HG03342 (cell line): ENCODE results near the gene NHSL1.

Experiments used
- ATAC-seq: cut with Tn5 transposase; IDR thresholded peaks from one replicate; pipeline ENCODE4 v1.9.1; 2021; ENCODE audit warnings: mild to moderate bottlenecking, moderate library complexity; ENCODE audit not compliant: unreplicated experiment

Gene NHSL1, protein sequence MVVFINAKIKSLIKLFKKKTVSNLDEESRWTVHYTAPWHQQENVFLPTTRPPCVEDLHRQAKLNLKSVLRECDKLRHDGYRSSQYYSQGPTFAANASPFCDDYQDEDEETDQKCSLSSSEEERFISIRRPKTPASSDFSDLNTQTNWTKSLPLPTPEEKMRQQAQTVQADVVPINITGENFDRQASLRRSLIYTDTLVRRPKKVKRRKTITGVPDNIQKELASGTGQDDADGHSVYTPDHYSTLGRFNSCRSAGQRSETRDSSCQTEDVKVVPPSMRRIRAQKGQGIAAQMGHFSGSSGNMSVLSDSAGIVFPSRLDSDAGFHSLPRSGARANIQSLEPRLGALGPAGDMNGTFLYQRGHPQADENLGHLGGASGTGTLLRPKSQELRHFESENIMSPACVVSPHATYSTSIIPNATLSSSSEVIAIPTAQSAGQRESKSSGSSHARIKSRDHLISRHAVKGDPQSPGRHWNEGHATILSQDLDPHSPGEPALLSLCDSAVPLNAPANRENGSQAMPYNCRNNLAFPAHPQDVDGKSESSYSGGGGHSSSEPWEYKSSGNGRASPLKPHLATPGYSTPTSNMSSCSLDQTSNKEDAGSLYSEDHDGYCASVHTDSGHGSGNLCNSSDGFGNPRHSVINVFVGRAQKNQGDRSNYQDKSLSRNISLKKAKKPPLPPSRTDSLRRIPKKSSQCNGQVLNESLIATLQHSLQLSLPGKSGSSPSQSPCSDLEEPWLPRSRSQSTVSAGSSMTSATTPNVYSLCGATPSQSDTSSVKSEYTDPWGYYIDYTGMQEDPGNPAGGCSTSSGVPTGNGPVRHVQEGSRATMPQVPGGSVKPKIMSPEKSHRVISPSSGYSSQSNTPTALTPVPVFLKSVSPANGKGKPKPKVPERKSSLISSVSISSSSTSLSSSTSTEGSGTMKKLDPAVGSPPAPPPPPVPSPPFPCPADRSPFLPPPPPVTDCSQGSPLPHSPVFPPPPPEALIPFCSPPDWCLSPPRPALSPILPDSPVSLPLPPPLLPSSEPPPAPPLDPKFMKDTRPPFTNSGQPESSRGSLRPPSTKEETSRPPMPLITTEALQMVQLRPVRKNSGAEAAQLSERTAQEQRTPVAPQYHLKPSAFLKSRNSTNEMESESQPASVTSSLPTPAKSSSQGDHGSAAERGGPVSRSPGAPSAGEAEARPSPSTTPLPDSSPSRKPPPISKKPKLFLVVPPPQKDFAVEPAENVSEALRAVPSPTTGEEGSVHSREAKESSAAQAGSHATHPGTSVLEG (N-terminal part only)

DNA sequence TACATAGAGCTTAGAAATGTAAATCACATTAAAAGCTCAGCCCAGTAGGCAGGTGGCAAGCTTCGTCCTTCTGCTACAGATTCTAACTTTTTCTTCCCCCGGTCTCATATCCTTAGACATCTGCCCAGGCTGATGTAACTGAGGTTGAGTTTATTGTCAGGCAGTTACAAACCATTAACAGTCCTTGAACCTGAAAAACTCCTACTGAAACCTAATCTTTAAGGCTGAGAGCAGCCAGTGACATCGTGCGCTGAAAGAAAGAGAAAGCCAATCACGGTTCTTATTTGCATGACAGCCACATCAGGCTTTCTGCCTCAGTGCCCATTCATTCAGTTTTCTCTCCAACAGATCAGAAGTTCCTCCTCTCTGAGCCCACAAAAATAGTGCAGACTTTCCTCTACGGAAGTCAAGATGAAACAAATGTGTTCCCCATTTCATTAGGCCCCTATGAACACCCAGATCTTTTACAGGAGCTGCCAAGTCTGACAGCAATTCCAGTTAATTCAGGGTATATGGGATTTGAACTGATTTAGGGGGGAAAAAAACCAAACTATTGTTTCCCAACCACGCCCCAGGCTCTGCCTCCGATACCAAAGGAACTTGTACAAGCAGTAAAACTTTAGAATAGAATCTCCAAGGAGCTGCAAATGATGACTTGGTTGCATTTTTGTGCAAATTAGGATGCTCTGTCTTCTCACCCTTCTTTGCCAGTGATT, at the start of gene NHSL1:
Gene NHSL1 (minus strand): TSS at position 192 of the 716 bp plus-strand sequence. CDS start 204 bp downstream, outside the sequence.
- peak; percentile 94 for ATAC-seq

DNA sequence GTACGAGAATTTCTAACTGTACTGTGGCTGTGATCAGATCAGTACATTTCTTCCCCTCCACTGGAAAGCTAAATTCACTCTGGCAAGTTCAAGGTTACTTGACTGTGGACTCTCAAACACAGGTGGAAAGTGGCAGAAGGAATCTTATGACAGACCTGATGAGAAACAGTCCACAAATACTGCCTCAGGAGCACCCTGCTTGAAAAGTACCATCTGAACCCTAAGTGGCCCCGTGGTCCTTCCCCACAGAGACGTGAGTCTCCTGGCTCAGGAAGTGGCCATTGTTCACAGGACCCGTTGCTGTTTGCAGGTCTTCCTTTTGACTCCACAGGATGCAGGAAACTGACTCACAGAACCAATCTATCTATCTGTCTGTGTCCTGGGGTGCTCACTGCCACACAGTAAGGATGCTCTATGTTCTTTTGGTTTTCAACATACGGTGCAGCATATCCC, 47.5 kb upstream of the NHSL1 start:
- no peak for ATAC-seq

DNA sequence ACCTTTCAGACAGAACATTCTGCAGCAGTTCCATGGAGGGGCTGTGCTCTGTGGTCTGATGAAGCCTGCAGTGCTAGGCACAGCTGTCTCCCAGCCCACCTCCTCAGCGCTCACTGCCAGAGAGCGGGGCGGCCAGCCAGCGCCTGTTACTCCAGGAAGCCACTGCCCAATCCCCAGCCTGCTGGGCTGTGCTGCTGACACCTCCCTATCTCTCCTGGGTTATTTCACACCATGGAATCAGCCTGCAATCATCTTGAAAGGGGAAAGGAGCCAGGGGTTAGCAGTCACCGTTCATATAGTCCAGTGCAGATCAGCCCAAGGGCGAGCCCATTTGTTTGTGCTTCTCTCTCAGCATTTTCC, 46.3 kb upstream of the NHSL1 start:
- ATAC-seq, result no peak

DNA sequence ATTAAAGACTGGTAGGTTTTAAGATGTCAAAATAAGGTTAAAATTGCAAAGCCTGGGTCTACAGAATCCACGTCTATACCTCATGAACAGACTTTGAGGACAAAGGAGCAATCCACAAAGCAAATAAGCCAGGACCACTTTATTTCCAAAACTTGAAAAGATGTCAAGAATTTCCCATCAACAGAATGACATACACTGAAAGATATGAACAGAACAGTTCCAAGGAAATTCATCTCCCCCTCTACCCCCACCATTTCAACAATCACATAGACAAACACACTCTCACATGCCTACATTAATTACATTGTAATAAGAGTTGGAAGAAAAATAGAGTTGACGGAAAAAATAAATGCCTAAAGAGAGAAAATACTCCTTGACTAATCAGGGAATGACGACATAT, 45.2 kb upstream of the NHSL1 start:
- no peak for ATAC-seq

DNA sequence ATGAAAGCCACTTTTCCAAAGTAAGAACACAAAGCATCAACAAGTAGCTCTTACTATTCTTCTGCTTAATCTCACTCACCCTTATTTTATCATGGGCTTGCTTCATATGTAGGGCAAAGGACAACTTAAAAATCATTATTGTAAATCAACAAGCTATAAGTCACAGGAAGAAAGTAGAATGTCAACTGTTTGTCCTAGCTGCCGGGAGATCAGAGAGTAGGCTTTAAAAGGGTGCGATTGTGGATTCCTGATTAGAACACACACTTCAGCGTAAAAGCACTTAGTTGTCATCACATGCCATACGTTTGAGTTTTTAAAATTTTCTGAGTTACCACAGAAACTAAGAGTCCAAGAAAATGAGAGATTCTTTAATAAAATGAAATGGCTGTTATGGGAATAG, 44.4 kb upstream of the NHSL1 start:
- no peak for ATAC-seq

DNA sequence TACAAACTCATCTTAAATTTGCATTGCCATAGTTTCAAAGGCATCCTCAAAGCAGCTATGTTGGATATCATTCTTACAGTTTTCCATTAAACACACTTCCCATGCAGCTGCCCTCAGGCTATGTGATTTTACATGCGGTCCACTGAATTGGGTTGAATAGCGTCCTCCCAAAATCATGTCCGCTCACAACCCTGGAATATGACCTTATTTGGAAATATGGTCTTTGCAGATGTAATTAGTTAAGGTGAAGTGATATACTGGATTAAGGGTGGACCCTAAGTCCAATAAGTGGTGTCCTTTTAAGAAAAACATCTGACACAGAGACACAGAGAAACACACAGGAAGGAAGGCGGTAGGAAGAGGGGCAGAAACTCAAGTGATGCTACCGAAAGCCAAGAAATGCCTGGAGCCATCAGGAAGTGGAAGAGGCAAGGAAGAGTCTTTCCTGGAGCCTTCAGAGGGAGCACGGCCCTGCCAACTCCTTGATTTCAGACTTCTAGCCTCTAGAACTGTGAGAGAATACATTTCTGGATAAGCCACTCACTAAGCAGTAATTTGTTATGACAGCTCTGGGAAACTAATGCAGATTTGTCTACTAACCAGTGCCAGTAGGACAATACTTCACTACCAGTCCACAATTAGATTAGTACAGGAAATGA, 42.7 kb upstream of the NHSL1 start:
- no peak for ATAC-seq

DNA sequence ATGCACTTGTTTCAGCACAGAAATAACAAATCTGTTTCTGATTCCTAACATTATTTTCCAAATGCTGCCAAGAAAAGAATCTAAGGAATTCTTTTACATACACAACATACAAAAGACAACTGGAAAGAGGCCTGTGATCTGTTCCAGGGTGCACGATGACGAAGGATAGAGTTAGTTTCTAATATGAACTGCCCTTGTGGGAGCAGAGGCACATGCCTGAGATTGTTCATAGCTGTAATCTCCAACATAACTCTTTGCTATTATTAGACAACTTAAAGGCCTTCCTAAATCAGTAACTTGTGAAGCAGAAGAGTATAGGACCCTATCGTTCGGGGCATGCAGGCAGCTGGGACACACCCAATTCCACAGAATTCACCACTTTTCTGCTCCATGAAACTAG, 41.2 kb upstream of the NHSL1 start:
- no peak for ATAC-seq

DNA sequence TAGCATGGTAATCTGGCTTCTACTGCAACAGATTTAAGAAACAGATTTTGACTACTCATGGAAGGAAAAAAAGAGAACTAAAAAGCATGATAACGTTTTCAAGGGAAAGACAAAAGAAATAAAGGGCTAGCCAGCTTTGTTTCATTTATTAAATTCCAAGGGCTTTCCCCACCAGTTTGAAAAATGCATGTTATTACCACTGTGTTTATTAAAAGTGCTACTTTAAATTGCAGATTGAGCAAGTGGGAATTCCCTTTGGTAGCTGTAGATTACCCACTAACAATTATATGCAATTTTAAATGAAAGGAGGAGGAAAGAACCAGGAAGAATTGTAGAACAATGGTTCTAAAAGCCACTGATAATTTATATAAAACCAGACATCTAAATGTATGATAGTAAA, 40.6 kb upstream of the NHSL1 start:
- no peak for ATAC-seq

DNA sequence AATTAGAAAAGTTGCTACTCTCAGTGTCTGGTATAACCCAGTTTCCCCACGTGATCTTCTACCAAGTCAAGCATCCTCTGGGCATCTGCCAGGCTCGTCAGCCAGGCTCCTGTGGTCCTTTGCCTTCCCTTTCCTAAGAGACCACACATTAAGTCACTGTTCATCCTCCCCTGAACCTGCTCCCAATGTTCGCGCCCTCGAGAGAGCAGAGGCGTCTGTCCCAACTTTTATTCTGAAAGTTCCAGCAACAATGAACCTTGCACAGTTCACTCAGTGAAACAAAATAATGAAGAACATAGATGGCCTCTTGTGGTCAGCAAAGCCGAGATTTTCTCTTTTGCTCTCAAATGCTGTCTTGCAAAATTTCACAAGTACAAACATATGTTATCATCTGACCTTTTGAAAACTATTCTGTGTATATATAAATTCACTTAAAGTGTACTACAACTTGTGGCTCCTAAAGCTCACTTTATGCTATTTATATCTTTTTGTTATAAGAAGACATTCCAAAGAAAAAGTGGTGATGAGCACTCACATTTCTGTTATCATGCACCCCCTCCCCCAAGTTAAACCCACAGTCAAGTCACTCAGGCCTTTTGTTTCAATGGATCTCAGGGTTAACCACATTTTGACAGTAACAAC, 39.2 kb upstream of the NHSL1 start:
- no peak for ATAC-seq

DNA sequence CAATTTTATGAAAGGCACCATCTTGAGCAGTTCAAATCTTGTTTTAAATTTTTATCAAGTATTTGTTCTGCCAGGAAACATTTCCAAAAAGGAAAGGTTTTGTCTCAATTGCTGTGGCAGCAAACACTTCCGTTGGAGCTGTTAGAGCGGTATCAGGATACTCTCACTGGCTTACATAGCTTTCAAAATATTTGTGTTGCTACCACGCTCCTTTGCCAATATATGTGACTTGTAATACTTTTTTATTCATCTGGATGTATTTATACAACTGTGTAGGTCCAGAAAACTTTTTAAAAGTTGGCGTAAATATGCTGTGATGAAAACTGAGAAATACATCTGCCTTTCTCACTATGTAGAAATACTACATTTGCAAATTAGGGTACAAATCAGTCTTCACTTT, 37.8 kb upstream of the NHSL1 start:
- no peak for ATAC-seq

DNA sequence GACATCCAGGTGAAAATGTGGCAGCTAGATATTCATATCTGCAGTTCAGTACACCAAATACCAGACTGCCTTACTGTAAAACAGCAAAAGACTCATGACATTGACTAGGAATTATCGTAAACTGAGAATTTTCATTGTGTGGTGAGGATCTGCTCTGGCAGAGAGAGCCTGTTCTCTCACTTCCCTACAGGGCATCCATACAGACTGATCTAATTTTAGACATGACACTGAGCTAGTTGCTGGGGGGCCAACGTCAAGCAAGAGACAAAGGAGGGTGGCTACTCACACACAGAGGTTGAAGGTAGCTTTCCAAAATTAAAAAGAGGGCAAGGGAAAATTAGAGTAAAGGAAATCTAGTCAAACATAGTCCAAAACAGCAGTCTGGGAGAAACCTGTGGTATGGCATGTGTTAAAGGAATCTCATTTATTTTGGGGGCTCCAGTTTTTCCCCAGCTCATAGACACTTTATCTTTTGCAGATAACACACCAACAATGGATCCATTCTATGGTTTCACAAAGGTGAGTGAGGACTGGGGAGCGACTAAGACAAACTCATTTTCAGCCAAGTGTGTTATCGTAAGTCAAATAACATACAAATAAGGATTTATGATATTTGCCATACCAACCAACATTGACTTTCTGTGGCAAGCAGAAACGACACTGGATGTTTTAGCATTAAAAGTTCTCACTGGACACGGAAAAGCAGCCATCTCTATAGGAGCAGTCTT, 36.6 kb upstream of the NHSL1 start:
- ATAC-seq, result no peak

DNA sequence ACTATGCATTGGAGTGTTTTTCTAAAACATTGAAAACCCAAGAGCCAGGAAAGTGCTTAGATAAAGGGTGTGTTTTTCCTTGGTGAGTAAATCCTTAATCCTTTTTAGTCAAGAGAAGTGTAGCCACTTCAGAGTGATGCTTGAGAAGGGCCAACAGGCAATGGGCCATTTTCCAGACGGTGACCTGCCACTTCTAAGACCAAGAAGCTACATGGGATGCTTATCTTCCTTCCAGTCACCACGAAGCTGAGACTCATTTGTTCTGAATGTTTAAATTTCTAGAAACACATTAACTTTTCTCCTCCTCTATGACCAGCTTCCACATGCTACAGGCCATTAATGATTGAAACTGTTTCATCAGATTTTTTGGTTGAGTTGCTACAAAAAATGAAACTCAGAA, 34.4 kb upstream of the NHSL1 start:
- ATAC-seq, result no peak

DNA sequence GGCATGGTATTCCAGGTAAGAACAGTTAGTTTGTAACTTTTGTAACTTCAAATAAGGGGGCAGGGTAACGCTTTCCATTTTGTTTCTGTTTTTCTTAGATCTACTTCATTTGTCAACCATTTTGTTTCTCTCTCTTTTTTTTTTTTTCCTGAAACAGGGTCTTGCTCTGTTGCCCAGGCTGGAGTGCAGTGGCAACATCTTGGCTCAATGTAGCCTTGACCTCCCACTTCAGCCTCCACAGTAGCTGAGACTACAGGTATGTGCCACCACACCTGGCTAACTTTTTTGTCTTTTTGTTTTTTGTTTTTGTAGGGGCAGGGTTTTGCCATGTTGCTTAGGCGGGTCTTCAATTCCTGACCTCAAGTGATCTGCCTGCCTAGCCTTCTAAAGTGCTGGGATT, 32.1 kb upstream of the NHSL1 start:
- ATAC-seq, result no peak

DNA sequence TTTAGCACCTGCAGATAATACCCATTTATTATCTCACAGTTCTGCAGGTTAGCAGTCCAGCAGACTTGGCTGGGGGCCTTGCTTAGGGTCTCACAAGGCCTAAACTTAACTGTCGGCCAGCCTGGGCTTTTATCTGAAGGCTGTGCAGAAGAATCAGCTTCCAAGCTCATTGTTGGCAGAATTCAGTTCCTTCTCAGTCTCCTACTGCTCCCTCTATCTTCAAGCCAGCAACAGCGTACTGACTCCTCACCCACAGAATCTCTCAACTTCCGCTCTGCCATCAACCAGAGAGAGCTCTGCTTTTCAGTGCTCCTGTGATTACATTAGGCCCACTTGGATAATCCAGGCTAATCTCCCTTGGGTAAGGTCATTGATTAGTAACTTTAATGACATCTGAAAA, 30.2 kb upstream of the NHSL1 start:
- no peak for ATAC-seq

DNA sequence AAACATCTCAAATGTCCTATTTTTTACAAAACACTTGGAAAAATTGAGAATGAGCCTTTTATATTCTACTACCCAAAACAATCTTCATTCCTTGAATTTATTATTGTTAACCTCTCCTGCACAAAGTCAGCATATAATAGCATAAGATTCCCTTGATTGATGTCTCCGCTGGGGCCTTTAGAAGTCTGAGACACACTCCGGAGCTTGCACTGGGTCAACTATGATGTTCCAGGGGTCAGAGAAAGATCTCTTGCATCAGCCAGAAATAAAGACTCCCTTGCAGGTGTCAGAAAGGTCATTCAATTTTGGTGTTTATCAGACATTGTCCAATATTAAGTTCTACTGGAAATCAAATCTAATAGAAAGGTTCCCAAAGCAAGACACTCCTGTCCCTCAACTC, 29.7 kb upstream of the NHSL1 start:
- ATAC-seq, result no peak

DNA sequence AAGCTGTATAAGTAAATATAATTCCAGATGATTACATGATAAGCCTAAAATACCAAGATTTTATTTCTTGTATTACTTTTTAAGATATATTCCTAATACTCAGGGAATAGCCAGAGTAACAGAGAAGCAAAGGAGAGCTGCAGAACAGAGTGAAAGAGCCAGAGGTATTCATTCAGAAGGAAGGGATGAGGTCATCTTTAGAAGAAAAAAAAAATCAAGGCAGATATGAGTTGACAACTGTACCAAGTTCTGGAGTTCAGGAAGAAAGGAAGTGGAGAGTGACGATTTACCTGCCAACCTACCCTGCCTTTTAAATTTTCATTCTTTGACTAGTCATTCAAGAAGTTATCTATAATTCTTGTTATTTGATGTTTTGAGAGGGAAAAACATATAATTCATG, 28.8 kb upstream of the NHSL1 start:
- no peak for ATAC-seq

DNA sequence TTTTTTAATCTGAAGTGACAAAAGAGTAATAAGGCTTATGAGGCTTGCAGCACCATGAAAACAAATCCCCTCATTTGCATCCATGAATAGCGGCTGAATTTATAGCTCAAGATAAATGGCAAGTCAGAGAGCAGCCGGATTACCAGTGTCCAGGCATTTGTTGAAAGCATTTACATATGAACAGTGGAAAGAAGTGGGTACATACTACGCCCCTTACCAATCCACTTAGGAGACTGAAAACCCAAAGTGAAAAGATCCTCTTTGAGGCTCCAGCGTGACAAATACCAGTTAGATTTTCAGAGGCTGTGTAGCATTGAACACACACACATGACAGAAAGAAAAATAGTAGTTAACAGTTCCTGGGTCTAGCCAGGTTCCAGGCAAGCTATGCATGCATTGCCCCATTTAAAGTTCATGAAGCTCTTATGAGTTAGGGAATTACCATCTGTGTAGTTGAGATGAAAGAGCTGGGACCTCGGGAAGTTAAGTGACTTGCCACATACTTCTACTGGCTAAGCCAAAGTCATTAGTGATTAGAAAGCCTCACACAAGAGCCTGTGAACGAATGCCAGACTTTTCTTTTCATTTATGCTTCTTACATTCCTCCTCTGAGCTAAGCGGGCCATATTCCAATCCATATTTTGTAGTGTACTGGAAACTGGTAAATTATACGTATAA, 28.3 kb upstream of the NHSL1 start:
- ATAC-seq, result no peak

DNA sequence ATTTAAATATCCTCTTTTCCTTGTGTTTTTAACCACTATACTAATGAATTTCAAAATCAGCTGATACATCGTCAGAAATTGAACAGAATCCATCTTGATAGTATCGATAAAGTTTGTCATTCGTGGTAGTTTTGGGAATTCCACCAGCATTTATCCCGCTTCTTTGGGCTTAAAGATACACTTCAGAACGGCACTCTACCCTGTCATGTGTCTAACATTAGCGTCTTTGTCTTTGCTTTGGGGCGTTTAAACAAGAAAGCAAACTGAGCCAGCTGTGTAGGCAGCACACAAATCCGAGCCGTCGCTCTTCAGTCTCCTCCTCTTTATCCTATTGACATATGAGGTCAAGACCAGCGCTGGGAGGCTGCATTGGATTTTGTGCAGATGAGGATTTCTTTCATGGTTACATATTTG, 27.5 kb upstream of the NHSL1 start:
- ATAC-seq, result no peak
